GM23248 (cell line): ENCODE data around the gene ENTR1. TPM values are rescaled to one million over a fixed set of nuclear protein-coding genes. Genes with fewer than 3 reads are reported as not detected.

Source experiments
- DNase-seq: peaks from one replicate; pipeline ENCODE4 v3.0.0-alpha.2; 2015
- H2AFZ ChIP-seq: fragments of 200-600 bp; sonication (generic); 2 replicates; pipeline ENCODE4 v1.6.1; 2016; ENCODE audit warnings: antibody characterized with exemption
- H3F3A ChIP-seq: fragments of 200-600 bp; sonication (generic); 2 replicates; pipeline ENCODE4 v1.6.1; 2016; ENCODE audit warnings: mild to moderate bottlenecking, antibody characterized with exemption, mixed run types; ENCODE audit not compliant: insufficient read depth
- H3K27ac ChIP-seq: fragments of 200-600 bp; sonication (generic); 2 replicates; pipeline ENCODE4 v1.5.1; 2016; ENCODE audit warnings: mild to moderate bottlenecking
- H3K27me3 ChIP-seq: fragments of 200-600 bp; sonication (generic); replicated peaks from 2 replicates; pipeline ENCODE4 v1.6.1; 2016; ENCODE audit warnings: mild to moderate bottlenecking; ENCODE audit not compliant: insufficient read depth
- H3K36me3 ChIP-seq: fragments of 200-600 bp; sonication (generic); 2 replicates; pipeline ENCODE4 v1.6.1; 2016; ENCODE audit warnings: low read depth, mild to moderate bottlenecking
- H3K4me1 ChIP-seq: fragments of 200-600 bp; sonication (generic); 2 replicates; pipeline ENCODE4 v1.6.1; 2016; ENCODE audit warnings: mild to moderate bottlenecking; ENCODE audit not compliant: insufficient read depth
- H3K4me2 ChIP-seq: fragments of 200-600 bp; sonication (generic); one replicate; pipeline ENCODE4 v1.6.1; 2016; ENCODE audit warnings: mild to moderate bottlenecking; ENCODE audit not compliant: unreplicated experiment
- H3K4me3 ChIP-seq: fragments of 200-600 bp; sonication (generic); 2 replicates; pipeline ENCODE4 v1.5.1; 2016; ENCODE audit warnings: mild to moderate bottlenecking
- H3K79me2 ChIP-seq: fragments of 200-600 bp; sonication (generic); 2 replicates; pipeline ENCODE4 v1.6.1; 2016; ENCODE audit warnings: mild to moderate bottlenecking; ENCODE audit not compliant: insufficient read depth
- H3K9ac ChIP-seq: fragments of 200-600 bp; sonication (generic); 2 replicates; pipeline ENCODE4 v1.6.1; 2016; ENCODE audit warnings: mild to moderate bottlenecking
- H3K9me2 ChIP-seq: fragments of 200-600 bp; sonication (generic); 2 replicates; pipeline ENCODE4 v1.6.1; 2016; ENCODE audit warnings: mixed run types, mild to moderate bottlenecking, moderate library complexity; ENCODE audit not compliant: insufficient read depth
- H3K9me3 ChIP-seq: fragments of 200-600 bp; sonication (generic); one replicate; pipeline ENCODE4 v1.6.1; 2017; ENCODE audit warnings: low read depth
- H4K20me1 ChIP-seq: fragments of 200-600 bp; sonication (generic); 2 replicates; pipeline ENCODE4 v1.6.0; 2016; ENCODE audit not compliant: insufficient read depth
- EZH2 ChIP-seq: fragments of 200-600 bp; sonication (generic); IDR thresholded peaks from 2 replicates; pipeline ENCODE4 v1.6.1; 2018; ENCODE audit warnings: antibody characterized with exemption, mild to moderate bottlenecking; ENCODE audit not compliant: insufficient read depth, poor library complexity, severe bottlenecking
- EZH2phosphoT487 ChIP-seq: fragments of 200-600 bp; sonication (generic); IDR thresholded peaks from 2 replicates; pipeline ENCODE4 v1.6.1; 2018; ENCODE audit warnings: antibody characterized with exemption, moderate library complexity, mild to moderate bottlenecking, low read depth; ENCODE audit not compliant: insufficient read depth
- WGBS, 2 experiments: methylation state at CpG; one replicate each; pipeline ENCODE4 v1.1.6; 2015 to 2017; ENCODE audit warnings: low lambda C conversion rate in 2 of 2, low coverage in 1 of 2; ENCODE audit errors: missing lambda C conversion rate in 2 of 2; 5-methylcytosine and 5-hydroxymethylcytosine counted together
- in situ Hi-C: fragments of 300-500 bp; cut with MboI; formaldehyde crosslinking; loops from 2 replicates; pipeline ENCODE4 v1.15.0; 2020
- polyA plus RNA-seq: library from polyadenylated mRNA; unstranded; fragments of >200 nt; fragmentation: Nextera tagmentation; extraction: Ambion mirVana; gene quantifications from 2 replicates; pipeline ENCODE4 v1.2.1, GENCODE V29; 2016
- total RNA-seq: library from RNA; depleted of rRNA; stranded (reverse); fragments of >200 nt; shearing (Covaris generic); gene quantifications from 2 replicates; pipeline ENCODE4 v1.2.3, GENCODE V29; 2014; rRNA removed

ENTR1 gene
- total and polyA plus RNA-seq, 2 experiments from 2014 or later, result 11.2 to 36.4 TPM

DNA sequence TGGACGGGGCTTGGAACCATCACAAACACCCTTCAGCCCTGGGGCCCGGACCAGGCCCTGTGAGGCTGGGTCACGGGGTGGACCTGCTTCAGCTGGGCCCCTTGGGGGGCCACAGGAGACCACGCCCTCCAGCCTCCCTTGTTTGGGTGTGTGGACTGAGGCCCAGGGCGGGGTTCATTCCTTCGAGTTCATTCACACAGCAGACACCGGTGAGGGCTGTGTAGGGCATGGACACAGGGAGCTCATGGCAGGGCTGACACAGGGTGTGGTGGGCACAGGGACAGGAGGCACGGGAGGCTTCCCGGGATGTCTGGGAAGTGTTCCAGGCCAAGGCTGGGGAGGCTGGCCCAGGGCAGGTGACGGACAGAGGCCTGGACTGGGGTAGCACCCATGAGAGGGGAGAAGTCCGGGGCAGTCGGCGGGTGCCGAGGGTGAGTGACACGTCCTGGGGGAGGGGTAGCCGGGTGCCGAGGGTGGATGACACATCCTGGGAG is 55.8 kb downstream of the ENTR1 start:
- WGBS, 2 experiments, result 37 to 47% methylated on average over 16 to 17 of the region's 17 CpGs
- no peaks in the 10 kb centered on the region for H3K9me2 ChIP-seq
- peaks cover 8% of the 10 kb centered on the region for H3K4me1 ChIP-seq
- TF ChIP-seq EZH2phosphoT487, result no peak
- TF ChIP-seq EZH2, result no peak
- no peak overlapping the region for H3K4me3 ChIP-seq
- 0 out of 2 replicates have a peak, but pooled peaks cover 3% of the 10 kb centered on the region for H3F3A ChIP-seq
- H3K79me2 ChIP-seq, result no peaks in the 10 kb centered on the region
- no peak overlapping the region for H3K4me2 ChIP-seq
- peak overlapping the region; percentile 33; the same call in 1 of the 2 replicates for H3K27ac ChIP-seq
- H4K20me1 ChIP-seq, result no peaks in the 10 kb centered on the region
- no peaks in the 10 kb centered on the region for H3K9me3 ChIP-seq
- in situ Hi-C loops, result no loop called here
- H3K27me3 ChIP-seq, result no peaks in the 10 kb centered on the region
- DNase-seq, result peak; percentile 77
- H3K36me3 ChIP-seq, result no peaks in the 10 kb centered on the region
- 0 out of 2 replicates have a peak overlapping the region, but pooled peaks have one; percentile 0 for H3K9ac ChIP-seq
- no peak overlapping the region for H2AFZ ChIP-seq

DNA sequence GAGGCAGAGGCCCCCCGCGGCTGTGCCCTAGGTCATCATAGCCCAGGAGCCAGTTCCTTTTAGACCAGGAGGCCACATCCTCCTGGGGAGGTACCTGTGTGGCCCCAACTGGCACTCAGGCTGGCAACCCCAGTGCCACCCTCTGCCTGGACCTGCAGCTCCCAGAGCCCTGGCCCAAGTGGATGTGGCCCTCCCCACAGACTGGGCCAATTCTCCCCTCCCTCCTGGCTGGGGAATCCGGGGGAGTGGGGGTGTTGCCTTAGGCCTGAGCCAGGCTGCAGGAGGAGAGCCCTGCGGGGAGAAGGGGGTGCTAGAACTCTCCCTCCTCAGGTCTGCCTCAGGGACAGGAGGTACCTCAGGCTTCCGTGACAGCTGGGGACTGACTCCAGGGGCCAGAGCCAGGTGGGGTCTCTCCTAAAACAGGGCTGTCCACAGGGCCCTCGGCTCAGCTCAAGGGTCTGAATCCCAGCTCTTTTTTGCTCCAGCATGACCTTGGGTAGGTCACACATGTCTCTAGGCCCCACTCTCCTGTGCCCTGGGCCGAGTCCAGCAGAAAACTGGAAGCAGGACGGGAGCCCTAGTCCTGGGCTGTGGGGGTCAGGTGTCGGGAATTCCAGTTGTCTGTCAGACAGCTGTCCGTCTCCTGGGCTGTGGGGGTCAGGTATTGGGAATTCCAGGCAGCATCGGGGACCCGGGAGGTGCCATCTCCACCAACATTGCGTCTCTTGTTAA is 56.5 kb downstream of the ENTR1 start:
- Histone ChIP-seq H3K27me3 (no peaks in the 10 kb centered on the region), H2AFZ (no peak overlapping the region), H3K27ac (peak overlapping the region; percentile 33; the same call in 1 of the 2 replicates), H3K36me3 (no peaks in the 10 kb centered on the region), H3F3A (0 out of 2 replicates have a peak, but pooled peaks cover 3% of the 10 kb centered on the region), H3K4me2 (no peak overlapping the region), H3K9me2 (no peaks in the 10 kb centered on the region), H3K4me3 (no peak overlapping the region), H3K9me3 (no peaks in the 10 kb centered on the region), H3K4me1 (peaks cover 8% of the 10 kb centered on the region), H3K79me2 (no peaks in the 10 kb centered on the region), H4K20me1 (no peaks in the 10 kb centered on the region), H3K9ac (0 out of 2 replicates have a peak overlapping the region, but pooled peaks have one; percentile 0)
- TF ChIP-seq EZH2phosphoT487, result no peak
- no peak for TF ChIP-seq EZH2
- DNase-seq, result no peak
- in situ Hi-C loops, result no loop called here
- WGBS, 2 experiments, result 77 to 80% methylated on average over 10 to 13 of the region's 13 CpGs

DNA sequence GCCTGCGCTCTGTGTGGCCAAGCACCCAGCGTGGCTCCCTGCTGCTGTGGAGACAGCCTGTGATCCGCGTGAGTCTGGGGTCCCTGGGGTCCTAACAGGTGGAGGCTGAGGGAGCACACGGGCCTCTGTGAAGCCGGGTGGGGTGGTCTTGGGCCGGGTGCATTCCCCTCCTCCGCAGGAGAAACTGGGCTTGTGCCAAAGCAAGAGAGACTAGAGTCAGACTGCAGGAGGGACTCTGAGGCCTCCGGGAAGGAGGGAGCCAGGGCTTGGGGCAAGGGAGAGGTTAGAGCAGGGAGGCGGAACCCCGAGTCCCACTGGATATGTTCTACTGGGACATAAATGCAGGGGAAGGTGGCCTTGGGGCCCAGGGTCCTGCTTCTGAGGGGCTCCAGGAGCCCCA is 57.3 kb downstream of the ENTR1 start:
- no peak overlapping the region for H2AFZ ChIP-seq
- H3K79me2 ChIP-seq, result no peaks in the 10 kb centered on the region
- no peaks in the 10 kb centered on the region for H3K9me3 ChIP-seq
- peaks cover 8% of the 10 kb centered on the region for H3K4me1 ChIP-seq
- in situ Hi-C loops, result no loop called here
- no peaks in the 10 kb centered on the region for H3K9me2 ChIP-seq
- WGBS, 2 experiments, result 82 to 87% methylated on average over 9 to 11 of the region's 11 CpGs
- H3F3A ChIP-seq, result 0 out of 2 replicates have a peak, but pooled peaks cover 3% of the 10 kb centered on the region
- no peaks in the 10 kb centered on the region for H4K20me1 ChIP-seq
- no peak for DNase-seq
- no peak overlapping the region for H3K4me2 ChIP-seq
- no peak overlapping the region for H3K9ac ChIP-seq
- no peaks in the 10 kb centered on the region for H3K36me3 ChIP-seq
- TF ChIP-seq EZH2, result no peak
- TF ChIP-seq EZH2phosphoT487, result no peak
- no peaks in the 10 kb centered on the region for H3K27me3 ChIP-seq
- H3K4me3 ChIP-seq, result no peak overlapping the region
- H3K27ac ChIP-seq, result no peak overlapping the region

DNA sequence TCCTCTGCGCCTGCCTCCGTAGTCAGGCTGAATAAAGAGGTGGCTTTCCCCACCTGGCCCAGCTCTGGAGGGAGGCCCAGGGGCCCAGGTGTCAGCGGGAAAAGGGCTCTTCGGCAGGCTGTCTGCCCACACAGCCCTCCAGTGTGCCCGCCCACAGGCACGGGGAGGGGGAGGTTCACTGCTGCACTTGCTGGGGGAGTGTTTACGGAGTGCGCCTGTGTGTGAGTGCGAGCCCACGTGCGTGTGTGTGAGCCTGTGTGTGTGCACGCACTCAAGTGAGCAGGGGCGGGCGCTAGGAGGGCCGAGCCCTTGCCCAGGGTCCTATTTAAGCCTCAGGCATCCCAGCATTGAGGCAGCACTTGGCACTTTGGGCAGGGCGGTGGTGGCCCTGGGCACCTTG is 57.7 kb downstream of the ENTR1 start:
- 0 out of 2 replicates have a peak, but pooled peaks cover 3% of the 10 kb centered on the region for H3F3A ChIP-seq
- no peak overlapping the region for H3K9ac ChIP-seq
- no peaks in the 10 kb centered on the region for H3K9me2 ChIP-seq
- no peak overlapping the region for H3K4me2 ChIP-seq
- no peaks in the 10 kb centered on the region for H3K27me3 ChIP-seq
- no peak overlapping the region for H3K4me3 ChIP-seq
- 83 to 84% methylated on average over 11 to 14 of the region's 16 CpGs for WGBS, 2 experiments
- H3K36me3 ChIP-seq, result no peaks in the 10 kb centered on the region
- no peaks in the 10 kb centered on the region for H4K20me1 ChIP-seq
- no peak overlapping the region for H3K27ac ChIP-seq
- no peaks in the 10 kb centered on the region for H3K9me3 ChIP-seq
- in situ Hi-C loops, result no loop called here
- H3K79me2 ChIP-seq, result no peaks in the 10 kb centered on the region
- peaks cover 8% of the 10 kb centered on the region for H3K4me1 ChIP-seq
- H2AFZ ChIP-seq, result no peak overlapping the region
- DNase-seq, result no peak
- TF ChIP-seq EZH2phosphoT487, result no peak

Other genes starting within 250 kb of the ENTR1 start
- not detected in 2 replicates for gene LHX3, start 205.5 kb downstream of the ENTR1 start, total RNA-seq
- not detected in 2 replicates for gene LHX3, start 205.5 kb downstream of the ENTR1 start, polyA plus RNA-seq
- 11.7 and 16.4 TPM in 2 replicates for gene QSOX2, start 164.8 kb downstream of the ENTR1 start, total RNA-seq
- gene QSOX2, start 164.8 kb downstream of the ENTR1 start, polyA plus RNA-seq, result 1.7 and 1.9 TPM in 2 replicates
- not detected in 2 replicates for gene CCDC187, start 106.5 kb downstream of the ENTR1 start, total RNA-seq
- gene CCDC187, start 106.5 kb downstream of the ENTR1 start, polyA plus RNA-seq, result not detected in 2 replicates
- 51.6 and 57.1 TPM in 2 replicates for gene GPSM1, start 83.1 kb downstream of the ENTR1 start, total RNA-seq
- gene GPSM1, start 83.1 kb downstream of the ENTR1 start, polyA plus RNA-seq, result 12.4 and 13.7 TPM in 2 replicates
- 12.3 and 49.8 TPM in 2 replicates for gene DNLZ, start 46.9 kb downstream of the ENTR1 start, total RNA-seq
- gene DNLZ, start 46.9 kb downstream of the ENTR1 start, polyA plus RNA-seq, result 25.9 and 27.1 TPM in 2 replicates
- gene CARD9, start 36.9 kb downstream of the ENTR1 start, total RNA-seq, result 0.11 TPM in 1 of 2 replicates, not detected in the other
- gene CARD9, start 36.9 kb downstream of the ENTR1 start, polyA plus RNA-seq, result 0.60 and 0.61 TPM in 2 replicates
- gene SNAPC4, start 10.4 kb downstream of the ENTR1 start, total RNA-seq, result 5.2 and 8.2 TPM in 2 replicates
- 3.3 and 4.4 TPM in 2 replicates for gene SNAPC4, start 10.4 kb downstream of the ENTR1 start, polyA plus RNA-seq
- 58.7 and 102 TPM in 2 replicates for gene PMPCA, start within 50 bp of the ENTR1 start, total RNA-seq
- 77.4 and 81.9 TPM in 2 replicates for gene PMPCA, start within 50 bp of the ENTR1 start, polyA plus RNA-seq
- 8.1 and 12.5 TPM in 2 replicates for gene INPP5E, start 29.2 kb upstream of the ENTR1 start, total RNA-seq
- 5.0 and 5.2 TPM in 2 replicates for gene INPP5E, start 29.2 kb upstream of the ENTR1 start, polyA plus RNA-seq
- gene SEC16A, start 72.4 kb upstream of the ENTR1 start, total RNA-seq, result 32.0 and 34.5 TPM in 2 replicates
- gene SEC16A, start 72.4 kb upstream of the ENTR1 start, polyA plus RNA-seq, result 40.4 and 43.4 TPM in 2 replicates
- gene NOTCH1, start 135.4 kb upstream of the ENTR1 start, total RNA-seq, result 5.2 and 5.7 TPM in 2 replicates
- 1.5 TPM in 2 replicates for gene NOTCH1, start 135.4 kb upstream of the ENTR1 start, polyA plus RNA-seq